HAP-1 (cell line): ENCODE measurements around the gene NUTM2A.
"Not testable (repeated sequence)": the region's sequence is repeated elsewhere in the genome, so short reads cannot be mapped to it uniquely, and the experiment has no call there.

Experiments used
- DNase-seq, 2 experiments: peaks; one replicate each; pipeline ENCODE4 v3.0.0-alpha.2; 2016 to 2020; ENCODE audit warnings: low spot score in 2 of 2
- H3K27me3 ChIP-seq: fragments of 250-450 bp; sonication (Bioruptor Pico); 2 replicates; pipeline ENCODE4 v1.5.1; 2020; ENCODE audit warnings: low read depth, mild to moderate bottlenecking, moderate library complexity
- H3K36me3 ChIP-seq: fragments of 250-450 bp; sonication (Bioruptor Pico); replicated peaks from 2 replicates; pipeline ENCODE4 v1.5.1; 2020; ENCODE audit warnings: mild to moderate bottlenecking
- H3K4me1 ChIP-seq: fragments of 250-450 bp; sonication (Bioruptor Pico); 2 replicates; pipeline ENCODE4 v1.5.1; 2020; ENCODE audit warnings: mild to moderate bottlenecking
- H3K4me3 ChIP-seq: fragments of 250-450 bp; sonication (Bioruptor Pico); 2 replicates; pipeline ENCODE4 v1.5.1; 2020; ENCODE audit warnings: mild to moderate bottlenecking, moderate library complexity
- H3K9me3 ChIP-seq: fragments of 250-450 bp; sonication (Bioruptor Pico); 2 replicates; pipeline ENCODE4 v1.5.1; 2020; ENCODE audit warnings: mild to moderate bottlenecking, moderate library complexity
- in situ Hi-C: fragments of 300-500 bp; cut with MboI; formaldehyde crosslinking; loops from 3 replicates; pipeline ENCODE4 v1.14.3; 2020; ENCODE audit warnings: low sequenced_read_pairs, inconsistent platforms, mixed read lengths

Gene NUTM2A

GRCh38 chr10:87225148-87225547, at the start of gene NUTM2A:
Gene NUTM2A, plus strand, starts transcription at chr10:87225448. Its CDS starts 383 bp downstream, at chr10:87225831.
- in situ Hi-C loops, H3K4me3 ChIP-seq, H3K4me1 ChIP-seq: not testable (repeated sequence)

GRCh38 chr10:87177587-87177986, 47.7 kb upstream of the NUTM2A start:
- DNase-seq, H3K36me3 ChIP-seq, H3K4me1 ChIP-seq, H3K9me3 ChIP-seq, in situ Hi-C loops, H3K4me3 ChIP-seq, H3K27me3 ChIP-seq: not testable (repeated sequence)

More at GRCh38 chr10:87225148-87225547, at the start of gene NUTM2A:
- H3K9me3 ChIP-seq, DNase-seq, H3K36me3 ChIP-seq, H3K27me3 ChIP-seq: not testable (repeated sequence)

- H3K4me3 ChIP-seq, H3K36me3 ChIP-seq, in situ Hi-C loops, DNase-seq, H3K4me1 ChIP-seq, H3K9me3 ChIP-seq, H3K27me3 ChIP-seq: not testable (repeated sequence)
Observed at GRCh38 chr10:87184421-87184820, 40.8 kb upstream of the NUTM2A start.

- in situ Hi-C loops, H3K36me3 ChIP-seq, H3K9me3 ChIP-seq, H3K27me3 ChIP-seq, DNase-seq, H3K4me1 ChIP-seq, H3K4me3 ChIP-seq: not testable (repeated sequence)
Observed at GRCh38 chr10:87186016-87186415, 39.2 kb upstream of the NUTM2A start.

GRCh38 chr10:87187573-87187972, 37.7 kb upstream of the NUTM2A start:
- not testable (repeated sequence) for H3K9me3 ChIP-seq, H3K36me3 ChIP-seq

GRCh38 chr10:87191841-87192240, 33.4 kb upstream of the NUTM2A start:
- in situ Hi-C loops, DNase-seq, H3K9me3 ChIP-seq, H3K4me1 ChIP-seq, H3K4me3 ChIP-seq, H3K36me3 ChIP-seq, H3K27me3 ChIP-seq: not testable (repeated sequence)

More at GRCh38 chr10:87187573-87187972, 37.7 kb upstream of the NUTM2A start:
- H3K27me3 ChIP-seq, H3K4me3 ChIP-seq, H3K4me1 ChIP-seq, in situ Hi-C loops, DNase-seq: not testable (repeated sequence)

- in situ Hi-C loops, H3K4me3 ChIP-seq, DNase-seq, H3K4me1 ChIP-seq, H3K27me3 ChIP-seq, H3K36me3 ChIP-seq, H3K9me3 ChIP-seq: not testable (repeated sequence)
Observed at GRCh38 chr10:87200924-87201323, 24.3 kb upstream of the NUTM2A start.

- H3K9me3 ChIP-seq, H3K36me3 ChIP-seq, H3K4me3 ChIP-seq, in situ Hi-C loops, H3K27me3 ChIP-seq, DNase-seq, H3K4me1 ChIP-seq: not testable (repeated sequence)
Observed at GRCh38 chr10:87204801-87205200, 20.4 kb upstream of the NUTM2A start.

- H3K4me1 ChIP-seq, DNase-seq, H3K27me3 ChIP-seq, H3K9me3 ChIP-seq, H3K36me3 ChIP-seq, H3K4me3 ChIP-seq, in situ Hi-C loops: not testable (repeated sequence)
Observed at GRCh38 chr10:87206922-87207321, 18.3 kb upstream of the NUTM2A start.

GRCh38 chr10:87210309-87210708, 14.9 kb upstream of the NUTM2A start:
- DNase-seq, H3K4me1 ChIP-seq, H3K36me3 ChIP-seq, in situ Hi-C loops, H3K9me3 ChIP-seq, H3K4me3 ChIP-seq, H3K27me3 ChIP-seq: not testable (repeated sequence)

- H3K36me3 ChIP-seq, DNase-seq, H3K4me3 ChIP-seq, in situ Hi-C loops, H3K27me3 ChIP-seq, H3K9me3 ChIP-seq, H3K4me1 ChIP-seq: not testable (repeated sequence)
Observed at GRCh38 chr10:87211848-87212247, 13.4 kb upstream of the NUTM2A start.

GRCh38 chr10:87213150-87213765, 12.0 kb upstream of the NUTM2A start:
- in situ Hi-C loops, H3K4me3 ChIP-seq, H3K27me3 ChIP-seq, H3K9me3 ChIP-seq, H3K4me1 ChIP-seq, H3K36me3 ChIP-seq, DNase-seq: not testable (repeated sequence)

GRCh38 chr10:87213806-87214205, 11.4 kb upstream of the NUTM2A start:
- DNase-seq, H3K4me1 ChIP-seq, H3K27me3 ChIP-seq, in situ Hi-C loops, H3K36me3 ChIP-seq, H3K9me3 ChIP-seq, H3K4me3 ChIP-seq: not testable (repeated sequence)

- DNase-seq, in situ Hi-C loops, H3K4me1 ChIP-seq, H3K9me3 ChIP-seq, H3K27me3 ChIP-seq, H3K36me3 ChIP-seq, H3K4me3 ChIP-seq: not testable (repeated sequence)
Observed at GRCh38 chr10:87216120-87216519, 9.1 kb upstream of the NUTM2A start.

GRCh38 chr10:87219370-87219769, 5.9 kb upstream of the NUTM2A start:
- H3K36me3 ChIP-seq, H3K27me3 ChIP-seq, in situ Hi-C loops, DNase-seq, H3K4me1 ChIP-seq, H3K9me3 ChIP-seq, H3K4me3 ChIP-seq: not testable (repeated sequence)
